ENCODE data around the gene BAK1. TPM values are rescaled to one million over a fixed set of nuclear protein-coding genes. Genes with fewer than 3 reads are reported as not detected.

The BAK1 gene
- total and polyA plus RNA-seq, 2 of the 4 experiments (the other 2 are of a cell fraction) = 12.0 to 19.0 TPM

- H3K18ac ChIP-seq (ENCODE audit: low read depth, low read length) = no peak overlapping the region
- peaks cover 12% of the 10 kb centered on the region for H3K4me1 ChIP-seq (ENCODE audit: control insufficient read depth, insufficient read depth, low read length)
- 90% methylated on average over 6 of the region's 18 CpGs; no CpG with 5 or more reads in 1 of the 2 experiments for WGBS, 2 experiments (ENCODE audit: extremely low coverage in 2 of 2, insufficient read length in 1 of 2)
- peaks cover 14% of the 10 kb centered on the region for H3K9me1 ChIP-seq (ENCODE audit: insufficient read depth, low read length)
- no peak overlapping the region for H2BK5ac ChIP-seq (ENCODE audit: low read depth, low read length, poor library complexity, severe bottlenecking)
- no peak overlapping the region for H3K4me3 ChIP-seq (ENCODE audit: insufficient read depth, low read depth, low read length)
- H2BK20ac ChIP-seq (ENCODE audit: low read depth, low read length) = no peak overlapping the region
- no peak overlapping the region for H2AK9ac ChIP-seq (replicated peaks; ENCODE audit: low read depth, low read length, poor library complexity)
- POLR2A ChIA-PET (ENCODE audit: unreplicated experiment) = no interaction called here
- H3K27me3 ChIP-seq (ENCODE audit: control insufficient read depth, insufficient read depth, low read length) = no peaks in the 10 kb centered on the region
- H3K36me3 ChIP-seq (ENCODE audit: control insufficient read depth, insufficient read depth, low read length) = no peaks in the 10 kb centered on the region
- ATAC-seq (ENCODE audit: low read depth) (no peak), DNase-seq (peak; percentile 25)
- no TSS peak for BruUV-seq (replicated peaks)
- no peaks in the 10 kb centered on the region for H4K20me1 ChIP-seq (ENCODE audit: insufficient read depth, low read length)
- H2BK120ac ChIP-seq (ENCODE audit: low read depth, low read length) = no peak overlapping the region
- in situ Hi-C loops (cut with MboI; ENCODE audit: low sequenced_read_pairs) (no loop called here), dilution Hi-C loops (cut with HindIII; ENCODE audit: low sequenced_read_pairs, unreplicated experiment) (no loop called here), intact Hi-C loops (cut with micrococcal nuclease) (no loop called here)
- H4K8ac ChIP-seq (ENCODE audit: low read depth in 2 of 2, low read length in 2 of 2) = no peak overlapping the region
- no peak overlapping the region for H2AK5ac ChIP-seq (ENCODE audit: low read depth, low read length)
- TF ChIP-seq USF2 (IDR thresholded peaks at IDR 0.05; ENCODE audit: low read depth, low read length) = no peak
- TF ChIP-seq MAFK (IDR thresholded peaks at IDR 0.05; ENCODE audit: low read depth, low read length) = no peak
- 0 out of 2 replicates have a peak, but pooled peaks have one; percentile 10 for TF ChIP-seq CEBPB (IDR thresholded peaks at IDR 0.05; ENCODE audit: low read depth, low read length)
- no peak for TF ChIP-seq ELK1 (IDR thresholded peaks at IDR 0.05; ENCODE audit: borderline replicate concordance, low read depth, low read length)
- no peak for TF ChIP-seq RFX5 (IDR thresholded peaks at IDR 0.05; ENCODE audit: low read depth, low read length)
- no peak overlapping the region for H2BK15ac ChIP-seq (ENCODE audit: low read depth, low read length)
- H3K56ac ChIP-seq (ENCODE audit: extremely low read depth, insufficient read depth, low read length) = no peak overlapping the region
- no peaks in the 10 kb centered on the region for H3K9me3 ChIP-seq (ENCODE audit: control insufficient read depth, insufficient read depth, low read length)
- H2AFZ ChIP-seq (replicated peaks; ENCODE audit: low read length, poor library complexity) = peak overlapping the region; percentile 33
- CTCF ChIA-PET = no interaction called here
- H3K23ac ChIP-seq (ENCODE audit: low read depth, low read length) = no peak overlapping the region
- H3K14ac ChIP-seq (replicated peaks; ENCODE audit: low read depth, low read length) = no peak overlapping the region
- H3K79me1 ChIP-seq (ENCODE audit: low read depth in 1 of 2, low read length in 2 of 2) = no peaks in the 10 kb centered on the region
- no peak overlapping the region for H3K4me2 ChIP-seq (ENCODE audit: low read depth, low read length)
- no peak overlapping the region; the same call in 1 of the 2 replicates for H4K91ac ChIP-seq (ENCODE audit: insufficient read depth, low read depth, low read length)
- no peak overlapping the region for H3K27ac ChIP-seq (ENCODE audit: insufficient read depth, low read length)
- H3K4ac ChIP-seq (ENCODE audit: low read depth, low read length) = no peak overlapping the region
- no peak overlapping the region for H3K9ac ChIP-seq (ENCODE audit: low read depth, low read length)
- no peak overlapping the region for H4K5ac ChIP-seq (ENCODE audit: low read depth, low read length)
These were observed 15.1 kb upstream of the BAK1 start for GRCh38 chr6:33595001-33595846.
